Measurements from ENCODE around the gene H2BW1. TPM values are rescaled to one million over a fixed set of nuclear protein-coding genes. Genes with fewer than 3 reads are reported as not detected.
"Not testable (repeated sequence)": the region's sequence is repeated elsewhere in the genome, so short reads cannot be mapped to it uniquely, and the experiment has no call there.

H2BW1 gene
- total RNA-seq, 1 donor from 2014 or later = not detected

DNA sequence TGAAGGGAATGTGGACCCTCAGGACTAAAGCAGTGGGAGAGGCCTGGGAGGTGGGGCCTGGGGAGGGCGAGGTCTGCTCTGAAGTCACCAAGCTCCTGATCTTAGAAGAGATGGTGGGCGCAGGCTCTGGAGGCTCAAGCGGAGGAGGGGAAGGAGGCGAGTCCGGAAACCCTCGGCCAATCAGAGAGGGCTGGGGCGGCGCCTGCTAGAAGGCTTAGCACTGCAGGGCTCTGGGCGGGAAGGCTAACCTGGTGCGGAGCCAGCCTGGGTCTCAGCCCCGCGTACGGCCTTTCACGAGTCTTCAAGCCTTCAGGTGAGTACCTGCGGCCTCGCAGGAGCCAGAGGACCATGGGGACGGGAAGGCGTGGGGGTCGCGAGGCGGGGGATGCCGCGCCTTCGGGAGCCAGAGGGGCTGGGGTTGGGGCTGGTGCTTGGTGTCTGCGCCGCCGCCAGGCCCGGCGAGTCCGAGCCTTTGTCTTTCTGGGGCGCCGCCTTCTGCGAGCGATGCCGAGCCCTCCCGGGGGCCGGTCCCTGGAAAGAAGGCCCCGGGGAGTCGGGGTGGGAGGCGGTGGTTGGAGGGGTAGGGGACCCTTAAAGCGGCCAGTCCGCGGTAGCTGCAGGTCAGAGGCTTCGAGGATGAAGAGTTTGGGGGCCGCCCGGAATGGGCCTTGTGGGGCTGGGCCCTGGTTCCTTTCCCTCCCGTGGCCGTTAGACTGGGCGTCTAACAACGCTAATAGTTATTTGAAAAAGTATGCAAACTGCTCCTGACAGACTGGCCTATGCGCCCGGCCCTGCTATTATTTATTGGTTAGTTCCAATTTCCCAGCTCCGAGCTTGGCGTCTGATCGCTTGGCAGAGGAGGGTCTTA is 50.9 kb downstream of the H2BW1 start, which contains the start of gene TMSB15B:
Gene TMSB15B, plus strand, starts transcription at position 217 of the 868 bp plus-strand sequence.
- not testable (repeated sequence) for H3K27ac ChIP-seq (ENCODE audit: low read depth, low read length); H3K4me1 ChIP-seq (ENCODE audit: insufficient read depth, low read length); H3K79me2 ChIP-seq (ENCODE audit: insufficient read depth, low read length); H3K27ac Mint-ChIP-seq (ENCODE audit: unreplicated experiment); H3K36me3 ChIP-seq (ENCODE audit: insufficient read depth, low read length); H2AFZ ChIP-seq (ENCODE audit: low read depth, low read length); H3K4me3 Mint-ChIP-seq (ENCODE audit: unreplicated experiment); H3K4me3 ChIP-seq (ENCODE audit: insufficient read depth, low read depth, low read length); H3K9me3 Mint-ChIP-seq (ENCODE audit: unreplicated experiment); H3K27me3 ChIP-seq (ENCODE audit: insufficient read depth, low read length); H3K4me2 ChIP-seq (ENCODE audit: low read length); H3K36me3 Mint-ChIP-seq (ENCODE audit: low read depth, unreplicated experiment); DNase-seq (ENCODE audit: low read depth); H3K9ac ChIP-seq (ENCODE audit: low read length); H3K4me1 Mint-ChIP-seq (ENCODE audit: low read depth, unreplicated experiment); H3K9me3 ChIP-seq (ENCODE audit: insufficient read depth, low read depth, low read length); H4K20me1 ChIP-seq (ENCODE audit: insufficient read depth, low read length); H3K27me3 Mint-ChIP-seq (ENCODE audit: low read depth, unreplicated experiment)
- FAIRE-seq = peak; percentile 29

Other genes with a start within 250 kb of the H2BW1 start
- gene PLP1, start 236.9 kb downstream of the H2BW1 start, total RNA-seq = 5.2 and 10.2 TPM in 2 replicates
- 1.7 and 2.2 TPM in 2 replicates for gene RAB9B, start 181.5 kb downstream of the H2BW1 start, total RNA-seq
- gene TMSB15B, start 51.1 kb downstream of the H2BW1 start, total RNA-seq = 6.3 and 8.0 TPM in 2 replicates
- not detected in 2 replicates for gene H2BW2, start 26.2 kb upstream of the H2BW1 start, total RNA-seq
- 2.3 and 2.7 TPM in 2 replicates for gene TMSB15C, start 62.5 kb upstream of the H2BW1 start, total RNA-seq
- 0.98 and 2.1 TPM in 2 replicates for gene ZCCHC18, start 98.8 kb upstream of the H2BW1 start, total RNA-seq
- gene SLC25A53, start 143.3 kb upstream of the H2BW1 start, total RNA-seq = 5.0 and 5.3 TPM in 2 replicates
- 27.5 and 28.8 TPM in 2 replicates for gene FAM199X, start 152.7 kb upstream of the H2BW1 start, total RNA-seq
- gene ESX1, start 241.2 kb upstream of the H2BW1 start, total RNA-seq = 0.48 and 0.84 TPM in 2 replicates